Nephron progenitor cell (in vitro differentiated cells): ENCODE data around the gene SMIM21.

ENCODE experiments used
- DNase-seq: peaks from one replicate; pipeline ENCODE4 v3.0.0; 2021
- H3K27ac Mint-ChIP-seq: 2 replicates; pipeline ENCODE4 v1.8.0; 2021; ENCODE audit warnings: mild to moderate bottlenecking, moderate library complexity, mixed read lengths
- H3K27me3 Mint-ChIP-seq: 2 replicates; pipeline ENCODE4 v1.8.0; 2021; ENCODE audit warnings: mild to moderate bottlenecking, low read depth, mixed read lengths; ENCODE audit not compliant: poor library complexity
- H3K36me3 Mint-ChIP-seq: 2 replicates; pipeline ENCODE4 v1.8.0; 2021; ENCODE audit warnings: low read depth, mixed read lengths
- H3K4me1 Mint-ChIP-seq: 2 replicates; pipeline ENCODE4 v1.8.0; 2021; ENCODE audit warnings: mixed read lengths
- H3K4me3 Mint-ChIP-seq: 2 replicates; pipeline ENCODE4 v1.8.0; 2021; ENCODE audit warnings: mild to moderate bottlenecking, moderate library complexity, mixed read lengths
- H3K9me3 Mint-ChIP-seq: 2 replicates; pipeline ENCODE4 v1.8.0; 2021; ENCODE audit warnings: mild to moderate bottlenecking, moderate library complexity, mixed read lengths
- CTCF ChIP-seq: fragments of 200-600 bp; sonication (generic); IDR thresholded peaks from 2 replicates; pipeline ENCODE4 v1.5.0; 2021; ENCODE audit warnings: antibody characterized with exemption

Gene SMIM21

GRCh38 chr18:75369026-75369721 is 58.3 kb downstream of the SMIM21 start:
- no peak for DNase-seq
- Mint-ChIP-seq H3K27me3 (no peaks in the 10 kb centered on the region), H3K27ac (no peak overlapping the region), H3K4me1 (peaks cover 26% of the 10 kb centered on the region), H3K4me3 (no peak overlapping the region), H3K9me3 (peaks cover 12% of the 10 kb centered on the region), H3K36me3 (no peaks in the 10 kb centered on the region)
- TF ChIP-seq CTCF, result no peak

GRCh38 chr18:75365837-75366236 is 61.7 kb downstream of the SMIM21 start:
- H3K36me3 Mint-ChIP-seq, result no peaks in the 10 kb centered on the region
- H3K27me3 Mint-ChIP-seq, result no peaks in the 10 kb centered on the region
- TF ChIP-seq CTCF, result no peak
- no peak overlapping the region for H3K4me3 Mint-ChIP-seq
- DNase-seq, result no peak
- H3K27ac Mint-ChIP-seq, result no peak overlapping the region
- peaks cover 4% of the 10 kb centered on the region for H3K9me3 Mint-ChIP-seq
- peaks cover 24% of the 10 kb centered on the region for H3K4me1 Mint-ChIP-seq

DNA sequence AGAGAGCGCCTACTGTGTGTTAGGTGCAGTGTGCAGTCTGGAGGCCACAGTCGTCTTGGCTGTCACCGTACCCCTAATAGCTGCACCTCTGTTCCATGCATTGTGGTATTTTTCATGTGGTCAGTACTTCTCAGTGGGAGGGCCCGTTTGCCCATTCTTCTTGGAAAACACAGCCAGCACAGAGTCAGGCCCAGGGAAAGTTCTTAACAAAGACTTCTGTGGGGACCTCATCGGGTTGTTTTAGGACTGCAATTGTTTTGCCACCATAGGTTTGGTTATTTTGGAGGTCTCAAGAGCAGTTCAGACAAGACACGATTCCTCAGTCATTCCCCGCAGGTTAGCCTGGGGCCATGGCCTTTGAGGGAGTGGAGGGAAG is 62.3 kb downstream of the SMIM21 start:
- Mint-ChIP-seq H3K27ac (no peak overlapping the region), H3K27me3 (no peaks in the 10 kb centered on the region), H3K9me3 (no peaks in the 10 kb centered on the region), H3K36me3 (no peaks in the 10 kb centered on the region), H3K4me3 (no peak overlapping the region), H3K4me1 (peaks cover 25% of the 10 kb centered on the region)
- no peak for TF ChIP-seq CTCF
- DNase-seq, result no peak

DNA sequence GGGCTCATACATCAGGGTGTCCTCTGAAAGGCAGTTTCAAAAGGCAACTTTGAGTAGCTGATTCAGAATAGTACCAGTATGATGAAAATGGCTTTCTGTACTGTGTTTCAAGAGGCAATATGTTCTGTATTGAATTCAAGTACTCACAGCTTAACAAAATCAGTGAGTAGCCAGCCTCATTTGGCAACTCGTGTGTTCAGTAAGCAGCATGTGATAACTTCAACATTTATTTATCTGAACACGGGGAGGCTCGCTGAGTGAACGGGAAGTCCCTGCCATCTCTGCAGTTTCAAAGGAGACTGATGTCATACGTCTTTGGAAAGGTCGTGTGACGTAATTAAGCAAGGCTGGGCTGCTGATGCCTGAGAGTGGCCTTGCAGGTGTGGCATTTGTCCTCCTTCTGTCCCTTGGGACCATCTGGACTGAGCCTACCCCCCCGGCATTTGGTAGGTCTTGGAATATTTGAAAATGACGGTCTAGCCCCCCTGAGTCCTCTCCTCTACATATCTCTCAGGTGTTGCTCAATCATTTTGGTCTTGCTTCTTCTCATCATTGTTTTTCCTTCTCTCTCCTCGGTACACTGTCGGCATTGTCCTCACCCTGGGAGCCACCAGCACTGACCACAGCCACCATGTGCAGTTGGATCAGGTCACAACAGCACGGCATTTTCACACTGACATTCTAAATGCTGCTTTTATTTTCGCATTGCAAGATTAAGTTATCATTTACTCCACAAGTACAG is 62.8 kb downstream of the SMIM21 start:
- H3K27ac Mint-ChIP-seq, result no peak overlapping the region
- no peak for TF ChIP-seq CTCF
- peaks cover 27% of the 10 kb centered on the region for H3K4me1 Mint-ChIP-seq
- H3K36me3 Mint-ChIP-seq, result no peaks in the 10 kb centered on the region
- H3K4me3 Mint-ChIP-seq, result no peak overlapping the region
- DNase-seq, result no peak
- H3K27me3 Mint-ChIP-seq, result no peaks in the 10 kb centered on the region
- no peaks in the 10 kb centered on the region for H3K9me3 Mint-ChIP-seq

DNA sequence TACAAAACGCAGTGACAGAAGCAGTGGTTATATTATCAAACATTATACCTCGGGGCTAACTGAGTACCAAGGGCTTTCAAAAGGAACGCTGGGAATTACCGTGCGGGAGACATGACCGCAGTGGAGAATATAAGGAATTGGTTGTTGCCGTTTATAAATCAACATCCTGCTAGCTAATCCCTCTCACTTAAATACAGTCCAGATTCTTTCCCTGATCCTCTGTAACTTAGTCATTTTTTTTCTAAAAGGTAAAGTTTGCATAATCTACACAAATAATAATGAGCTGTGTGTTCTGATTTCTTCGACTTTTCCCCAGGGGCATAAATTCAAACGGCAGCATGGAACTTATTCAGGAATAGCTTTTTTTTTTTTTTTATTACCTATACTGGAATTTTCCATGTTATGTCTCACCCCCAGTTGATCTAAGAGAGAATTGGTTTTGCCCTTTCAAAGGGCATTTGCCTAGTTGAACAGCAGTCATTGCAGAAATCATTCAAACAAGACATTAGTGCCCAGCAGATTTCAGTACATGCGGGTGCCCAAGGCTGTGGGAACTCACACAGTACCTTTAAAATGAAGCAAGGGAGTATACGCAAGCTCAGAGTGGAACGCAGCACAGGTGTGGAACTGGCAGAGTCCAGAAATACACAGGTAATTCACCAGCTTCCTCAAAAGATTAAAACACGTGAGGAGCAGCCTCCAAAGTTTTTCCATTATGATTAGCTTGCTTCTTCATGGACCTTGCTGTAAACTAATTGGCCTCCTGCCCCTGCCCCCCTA is 63.9 kb downstream of the SMIM21 start:
- Mint-ChIP-seq H3K9me3 (peaks cover 5% of the 10 kb centered on the region), H3K27ac (no peak overlapping the region), H3K4me3 (no peak overlapping the region), H3K27me3 (peaks cover 4% of the 10 kb centered on the region), H3K36me3 (no peaks in the 10 kb centered on the region), H3K4me1 (peaks cover 31% of the 10 kb centered on the region)
- TF ChIP-seq CTCF, result no peak
- DNase-seq, result no peak
